Motor neuron (in vitro differentiated cells): ENCODE measurements around the gene CEP170B. TPM values are rescaled to one million over a fixed set of nuclear protein-coding genes. Genes with fewer than 3 reads are reported as not detected.
"Not testable (repeated sequence)": the region's sequence is repeated elsewhere in the genome, so short reads cannot be mapped to it uniquely, and the experiment has no call there.

Experiments used
- ATAC-seq, 8 experiments: fragments of 200-7000 bp; cut with Tn5 transposase; replicated peaks in 6 of 8; 2 replicates each; pipeline ENCODE4 v1.8.0; 2021; ENCODE audit warnings: mild to moderate bottlenecking in 8 of 8, moderate library complexity in 8 of 8
- H3K27ac ChIP-seq, 2 donors: fragments of 250-450 bp; sonication (Bioruptor Pico); 2 replicates each; pipeline ENCODE4 v1.9.0; 2021; ENCODE audit warnings: antibody characterized with exemption in 2 of 2, mild to moderate bottlenecking in 2 of 2, moderate library complexity in 1 of 2
- H3K4me1 ChIP-seq, 2 donors: fragments of 250-450 bp; sonication (Bioruptor Pico); replicated peaks in 1 of 2; 2 replicates each; pipeline ENCODE4 v1.6.1; 2021; ENCODE audit warnings: antibody characterized with exemption in 2 of 2, mild to moderate bottlenecking in 2 of 2, moderate library complexity in 1 of 2
- H3K4me3 ChIP-seq, 5 donors: fragments of 250-450 bp; sonication (Bioruptor Pico); 2 replicates each; pipeline ENCODE4 v1.9.0; 2021; ENCODE audit warnings: antibody characterized with exemption in 5 of 5, mild to moderate bottlenecking in 5 of 5, moderate library complexity in 4 of 5
- WGBS, 10 experiments: fragments of 450-650 bp; shearing (Covaris generic); methylation state at CpG; one replicate each; pipeline ENCODE4 v1.0.0; 2022; 5-methylcytosine and 5-hydroxymethylcytosine counted together
- in situ Hi-C, 9 experiments: fragments of 400-800 bp; cut with MboI; loops; one replicate each; pipeline ENCODE4 v1.15.0; 2021; ENCODE audit warnings: low sequenced_read_pairs in 9 of 9, low pct_unique_long_range_greater_than_20kb in 2 of 9; ENCODE audit not compliant: unreplicated experiment in 9 of 9
- total RNA-seq, 8 experiments: library from RNA; unstranded; fragments of 300-600 nt; gene quantifications; 2 replicates each; pipeline versions ENCODE4 v1.2.3 to v1.2.4, GENCODE V29; 2022

CEP170B gene
- total RNA-seq, 8 experiments from 2014 or later = 6.3 to 18.4 (median 9.6) TPM

DNA sequence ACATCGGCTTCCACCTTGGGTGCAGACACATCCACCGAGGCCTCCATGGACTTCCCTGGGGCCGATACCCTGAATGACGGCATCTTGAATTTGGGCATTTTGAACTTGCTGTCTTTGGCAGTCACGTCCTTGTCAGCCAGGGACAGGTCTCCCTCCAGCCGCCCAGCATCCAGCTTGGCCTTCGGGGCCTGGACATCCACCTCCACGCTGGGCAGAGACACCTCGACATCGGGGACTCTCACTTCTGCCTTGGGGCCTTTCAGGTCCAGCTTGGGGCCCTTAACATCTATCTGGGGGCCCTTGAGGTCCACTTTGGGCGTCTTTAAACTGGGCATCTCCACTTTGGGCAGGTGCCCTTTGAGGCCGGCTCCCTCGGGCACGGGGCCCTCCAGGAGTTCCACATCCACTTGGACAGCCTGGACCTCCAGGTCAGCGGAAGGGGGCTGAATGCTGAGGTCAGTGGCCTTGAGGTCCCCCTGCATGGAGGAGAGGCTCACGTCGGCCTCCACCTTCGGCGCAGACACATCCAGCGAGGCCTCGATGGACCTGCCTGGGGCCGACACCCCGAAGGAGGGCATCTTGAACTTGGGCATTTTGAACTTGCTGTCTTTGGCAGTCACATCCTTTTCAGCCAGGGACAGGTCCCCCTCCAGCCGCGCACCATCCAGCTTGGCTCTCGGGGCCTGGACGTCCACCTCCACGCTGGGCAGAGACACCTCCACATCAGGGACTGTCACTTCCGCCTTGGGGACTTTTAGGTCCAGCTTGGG lies 79.6 kb downstream of the CEP170B start:
- H3K27ac ChIP-seq, in situ Hi-C loops, H3K4me1 ChIP-seq, ATAC-seq, H3K4me3 ChIP-seq: not testable (repeated sequence)
- WGBS, 10 experiments = 20 to 90% (median 53%) methylated on average over 1 to 3 of the region's 29 CpGs; no CpG with 5 or more reads in 6 of the 10 experiments

DNA sequence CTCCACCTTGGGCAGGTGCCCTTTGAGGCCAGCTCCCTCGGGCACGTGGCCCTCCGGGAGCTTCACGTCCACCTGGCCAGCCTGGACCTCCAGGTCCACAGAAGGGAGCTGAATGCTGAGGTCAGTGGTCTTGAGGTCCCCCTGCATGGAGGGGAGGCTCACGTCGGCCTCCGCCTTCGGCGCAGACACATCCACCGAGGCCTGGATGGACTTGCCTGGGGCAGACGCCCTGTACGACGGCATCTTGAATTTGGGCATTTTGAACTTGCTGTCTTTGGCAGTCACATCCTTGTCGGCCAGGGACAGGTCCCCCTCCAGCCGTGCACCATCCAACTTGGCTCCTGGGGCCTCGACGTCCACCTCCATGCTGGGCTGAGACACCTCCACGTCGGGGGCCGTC lies 80.2 kb downstream of the CEP170B start:
- H3K4me1 ChIP-seq, H3K4me3 ChIP-seq, ATAC-seq, H3K27ac ChIP-seq, in situ Hi-C loops: not testable (repeated sequence)
- 75% methylated on average over 11 of the region's 20 CpGs; no CpG with 5 or more reads in 9 of the 10 experiments for WGBS, 10 experiments

Other genes starting within 250 kb of the CEP170B start
- gene INF2, start 175.7 kb upstream of the CEP170B start, total RNA-seq = 10 to 100 TPM in 3 of 8 experiments, 1 to 10 TPM in 5; 2.4 to 31.1 (median 7.5) TPM
- gene ADSS1, start 141.0 kb upstream of the CEP170B start, total RNA-seq = 10 to 100 TPM in 1 of 8 experiments, 1 to 10 TPM in 7; 2.0 to 13.3 (median 3.1) TPM
- 10 to 100 TPM; 41.3 to 90.2 (median 52.7) TPM for gene SIVA1, start 112.1 kb upstream of the CEP170B start, total RNA-seq
- gene AKT1, start 69.5 kb upstream of the CEP170B start, total RNA-seq = 100 to 1,000 TPM in 4 of 8 experiments, 10 to 100 TPM in 4; 55.9 to 120 (median 96.6) TPM
- gene ZBTB42, start 64.2 kb upstream of the CEP170B start, total RNA-seq = 1 to 10 TPM in 7 of 8 experiments, under 1 TPM in 1; 0.60 to 5.0 (median 2.4) TPM
- gene PLD4, start 59.6 kb downstream of the CEP170B start, total RNA-seq = 1 to 10 TPM in 1 of 8 experiments, under 1 TPM in 7; 0.09 to 1.1 (median 0.41) TPM
- 10 to 100 TPM in 2 of 8 experiments, 1 to 10 TPM in 6; 1.1 to 34.2 (median 1.5) TPM for gene AHNAK2, start 113.1 kb downstream of the CEP170B start, total RNA-seq
- gene CLBA1, start 120.5 kb downstream of the CEP170B start, total RNA-seq = 10 to 100 TPM; 10.0 to 22.2 (median 11.9) TPM
- gene CDCA4, start 155.8 kb downstream of the CEP170B start, total RNA-seq = 10 to 100 TPM in 3 of 8 experiments, 1 to 10 TPM in 5; 4.9 to 27.0 (median 5.6) TPM
- under 1 TPM in 4 of 8 experiments, not detected in 4; 0.46 to 0.66 (median 0.48) TPM for gene GPR132, start 200.2 kb downstream of the CEP170B start, total RNA-seq